IMR-90 (cell line): Measurements from ENCODE around the gene FSIP1. TPM values are rescaled to one million over a fixed set of nuclear protein-coding genes. Genes with fewer than 3 reads are reported as not detected.

Source experiments
- ATAC-seq: fragments of 200-7000 bp; cut with Tn5 transposase; 2 replicates; pipeline ENCODE4 v1.9.1; 2020; ENCODE audit warnings: low read depth, mild to moderate bottlenecking, moderate library complexity
- BruUV-seq: library from RNA; stranded (reverse); fragments of 400-500 nt; replicated peaks from 2 replicates; lab custom pipeline; 2021; lab: Mats Ljungman, UMichigan
- CTCF ChIA-PET: fragments of 300-600 bp; formaldehyde crosslinking; extraction: SDS; loops from one replicate; lab custom pipeline; 2021; ENCODE audit warnings: antibody characterized with exemption; lab: Yijun Ruan, JAX
- POLR2A ChIA-PET: fragments of 300-600 bp; sonication (Branson Sonifier 250); formaldehyde crosslinking; loops from one replicate; lab custom pipeline; 2022; ENCODE audit warnings: antibody characterized with exemption; ENCODE audit not compliant: unreplicated experiment; lab: Charles Lee
- DNase-seq: peaks from one replicate; pipeline ENCODE4 v3.0.0; 2013
- H2AFZ ChIP-seq: replicated peaks from 2 replicates; pipeline ENCODE3; 2013; ENCODE audit warnings: low read length, mild to moderate bottlenecking; ENCODE audit not compliant: poor library complexity
- H2AK5ac ChIP-seq: 2 replicates; pipeline ENCODE4 v1.6.1; 2013; ENCODE audit warnings: low read depth, low read length, inconsistent platforms
- H2AK9ac ChIP-seq: replicated peaks from 2 replicates; pipeline ENCODE3; 2013; ENCODE audit warnings: mild to moderate bottlenecking, low read depth, low read length, moderate library complexity; ENCODE audit not compliant: poor library complexity
- H2BK120ac ChIP-seq: 2 replicates; pipeline ENCODE4 v1.6.1; 2013; ENCODE audit warnings: low read depth, low read length, inconsistent platforms
- H2BK15ac ChIP-seq: 3 replicates; pipeline ENCODE4 v1.6.1; 2013; ENCODE audit warnings: low read depth, low read length, inconsistent platforms
- H2BK20ac ChIP-seq: 2 replicates; pipeline ENCODE4 v1.6.1; 2013; ENCODE audit warnings: low read depth, mild to moderate bottlenecking, inconsistent platforms, low read length, moderate library complexity
- H2BK5ac ChIP-seq: 2 replicates; pipeline ENCODE4 v1.6.1; 2013; ENCODE audit warnings: mild to moderate bottlenecking, low read depth, low read length, inconsistent platforms; ENCODE audit not compliant: poor library complexity, severe bottlenecking
- H3K14ac ChIP-seq: replicated peaks from 2 replicates; pipeline ENCODE4 v1.6.1; 2013; ENCODE audit warnings: low read depth, low read length, inconsistent platforms
- H3K18ac ChIP-seq: 2 replicates; pipeline ENCODE4 v1.6.1; 2013; ENCODE audit warnings: low read depth, low read length, control low read depth
- H3K23ac ChIP-seq: 2 replicates; pipeline ENCODE4 v1.6.1; 2013; ENCODE audit warnings: low read depth, low read length, inconsistent platforms
- H3K27ac ChIP-seq: 2 replicates; pipeline ENCODE4 v1.5.1; 2013; ENCODE audit warnings: mild to moderate bottlenecking, control low read depth, low read length; ENCODE audit not compliant: insufficient read depth
- H3K27me3 ChIP-seq: 2 replicates; pipeline ENCODE4 v1.6.1; 2013; ENCODE audit warnings: low read length; ENCODE audit not compliant: control insufficient read depth, insufficient read depth
- H3K36me3 ChIP-seq: 2 replicates; pipeline ENCODE4 v1.6.1; 2013; ENCODE audit warnings: low read length, mixed read lengths; ENCODE audit not compliant: control insufficient read depth, insufficient read depth
- H3K4ac ChIP-seq: 2 replicates; pipeline ENCODE4 v1.6.1; 2013; ENCODE audit warnings: low read depth, low read length, inconsistent platforms
- H3K4me1 ChIP-seq: 2 replicates; pipeline ENCODE4 v1.6.1; 2013; ENCODE audit warnings: low read length, mixed read lengths; ENCODE audit not compliant: control insufficient read depth, insufficient read depth
- H3K4me2 ChIP-seq: 2 replicates; pipeline ENCODE4 v1.6.1; 2013; ENCODE audit warnings: low read depth, mild to moderate bottlenecking, control low read depth, low read length, moderate library complexity
- H3K4me3 ChIP-seq: 2 replicates; pipeline ENCODE4 v1.5.1; 2013; ENCODE audit warnings: low read depth, mild to moderate bottlenecking, control low read depth, low read length, moderate library complexity; ENCODE audit not compliant: insufficient read depth
- H3K56ac ChIP-seq: 2 replicates; pipeline ENCODE4 v1.6.1; 2013; ENCODE audit warnings: low read length, inconsistent platforms; ENCODE audit not compliant: insufficient read depth; ENCODE audit errors: extremely low read depth
- H3K79me1 ChIP-seq, 2 experiments: 2 replicates each; pipeline ENCODE4 v1.6.1; 2013; ENCODE audit warnings: low read length in 2 of 2, inconsistent platforms in 1 of 2, low read depth in 1 of 2
- H3K9ac ChIP-seq: 2 replicates; pipeline ENCODE4 v1.6.1; 2013; ENCODE audit warnings: low read depth, low read length, control low read depth
- H3K9me1 ChIP-seq: 2 replicates; pipeline ENCODE4 v1.6.1; 2013; ENCODE audit warnings: low read length, inconsistent platforms; ENCODE audit not compliant: insufficient read depth
- H3K9me3 ChIP-seq: 2 replicates; pipeline ENCODE4 v1.6.1; 2013; ENCODE audit warnings: low read length; ENCODE audit not compliant: control insufficient read depth, insufficient read depth
- H4K20me1 ChIP-seq: 2 replicates; pipeline ENCODE4 v1.6.1; 2013; ENCODE audit warnings: low read length, inconsistent platforms; ENCODE audit not compliant: insufficient read depth
- H4K5ac ChIP-seq: 2 replicates; pipeline ENCODE4 v1.6.1; 2013; ENCODE audit warnings: mild to moderate bottlenecking, low read depth, low read length, control low read depth
- H4K8ac ChIP-seq, 2 experiments: 2 replicates each; pipeline ENCODE4 v1.6.1; 2013; ENCODE audit warnings: low read depth in 2 of 2, low read length in 2 of 2, control low read depth in 1 of 2, inconsistent platforms in 1 of 2
- H4K91ac ChIP-seq: 2 replicates; pipeline ENCODE4 v1.6.1; 2013; ENCODE audit warnings: low read depth, low read length, inconsistent platforms; ENCODE audit not compliant: insufficient read depth
- BHLHE40 ChIP-seq: fragments of 150-350 bp; IDR thresholded peaks from 2 replicates; pipeline ENCODE4 v1.6.1; 2016; ENCODE audit warnings: mild to moderate bottlenecking, low read depth, low read length
- CEBPB ChIP-seq: IDR thresholded peaks from 2 replicates; pipeline ENCODE4 v1.6.1; 2012; ENCODE audit warnings: low read depth, low read length, improper control_type of control experiment
- CHD1 ChIP-seq: IDR thresholded peaks from 2 replicates; pipeline ENCODE4 v1.6.1; 2012; ENCODE audit warnings: low read depth, low read length, improper control_type of control experiment
- FOS ChIP-seq: fragments of 150-350 bp; IDR thresholded peaks from 2 replicates; pipeline ENCODE4 v1.6.1; 2016; ENCODE audit warnings: low read depth, low read length
- MAFK ChIP-seq: IDR thresholded peaks from 2 replicates; pipeline ENCODE4 v1.6.1; 2012; ENCODE audit warnings: low read depth, low read length, improper control_type of control experiment
- MAZ ChIP-seq: IDR thresholded peaks from 2 replicates; pipeline ENCODE4 v1.6.1; 2012; ENCODE audit warnings: low read depth, mild to moderate bottlenecking, low read length, improper control_type of control experiment, moderate library complexity, borderline replicate concordance
- MXI1 ChIP-seq: IDR thresholded peaks from 2 replicates; pipeline ENCODE4 v1.6.1; 2012; ENCODE audit warnings: low read depth, mild to moderate bottlenecking, low read length, moderate library complexity, borderline replicate concordance
- NFE2L2 ChIP-seq: fragments of 150-350 bp; IDR thresholded peaks from 2 replicates; pipeline ENCODE4 v1.6.1; 2016; ENCODE audit warnings: low read depth, mild to moderate bottlenecking, low read length
- POLR2A ChIP-seq: IDR thresholded peaks from 2 replicates; pipeline ENCODE4 v1.6.1; 2012; ENCODE audit warnings: mild to moderate bottlenecking, low read depth, low read length
- RAD21 ChIP-seq: IDR thresholded peaks from 2 replicates; pipeline ENCODE4 v1.6.1; 2012; ENCODE audit warnings: low read length, improper control_type of control experiment
- RCOR1 ChIP-seq: IDR thresholded peaks from 2 replicates; pipeline ENCODE4 v1.6.1; 2012; ENCODE audit warnings: mild to moderate bottlenecking, low read length, improper control_type of control experiment; ENCODE audit not compliant: insufficient replicate concordance
- RFX5 ChIP-seq: IDR thresholded peaks from 2 replicates; pipeline ENCODE4 v1.8.0; 2012; ENCODE audit warnings: low read depth, mild to moderate bottlenecking, low read length, moderate library complexity
- SMC3 ChIP-seq: fragments of 150-350 bp; IDR thresholded peaks from 2 replicates; pipeline ENCODE4 v1.6.1; 2016; ENCODE audit warnings: low read depth, mild to moderate bottlenecking, antibody characterized with exemption, low read length, moderate library complexity
- WGBS, 2 experiments: methylation state at CpG; one replicate each; pipeline versions ENCODE4 v1.1.5 to v1.1.7; 2013; ENCODE audit warnings: missing lambda C conversion rate in 2 of 2; ENCODE audit not compliant: insufficient read length in 1 of 2; ENCODE audit errors: extremely low coverage in 2 of 2; 5-methylcytosine and 5-hydroxymethylcytosine counted together
- dilution Hi-C: fragments of 300-500 bp; cut with HindIII; formaldehyde crosslinking; loops from one replicate; pipeline ENCODE4 v1.14.3; 2018; ENCODE audit warnings: low sequenced_read_pairs; ENCODE audit not compliant: unreplicated experiment
- in situ Hi-C: fragments of 300-500 bp; cut with MboI; formaldehyde crosslinking; loops from 3 replicates; pipeline ENCODE4 v1.14.3; 2019; ENCODE audit warnings: low sequenced_read_pairs, inconsistent platforms, mixed read lengths
- intact Hi-C: fragments of 100-400 bp; cut with micrococcal nuclease; formaldehyde crosslinking; loops from 2 replicates; pipeline ENCODE4 v1.10.0; 2022
- polyA plus RNA-seq, 3 experiments: library from polyadenylated mRNA; depleted of rRNA; stranded (reverse); fragments of >200 nt; gene quantifications; 2 replicates each; pipeline ENCODE4 v1.2.3, GENCODE V29; 2012; ENCODE audit warnings: low replicate concordance in 1 of 3
- total RNA-seq: library from RNA; depleted of rRNA; stranded (reverse); fragments of >200 nt; gene quantifications from 2 replicates; pipeline ENCODE4 v1.2.3, GENCODE V29; 2012
- TF ChIP-seq, protein P1 (sequence below): fragments of 150-350 bp; IDR thresholded peaks from 2 replicates; pipeline ENCODE4 v1.6.1; 2016; ENCODE audit warnings: low read depth, mild to moderate bottlenecking, low read length, moderate library complexity, borderline replicate concordance
- TF ChIP-seq, protein P2 (sequence below): fragments of 150-350 bp; IDR thresholded peaks from 2 replicates; pipeline ENCODE4 v1.6.1; 2017; ENCODE audit warnings: mild to moderate bottlenecking, antibody characterized with exemption, low read length, low read depth
- TF ChIP-seq, protein P3 (sequence below): conservative IDR thresholded peaks from 2 replicates; pipeline ENCODE4 v1.5.1; 2012; ENCODE audit warnings: mild to moderate bottlenecking, low read depth, low read length, improper control_type of control experiment

FSIP1 gene
- total and polyA plus RNA-seq, 2 of the 4 experiments (the other 2 are of a cell fraction): 0.10 to 0.18 TPM

DNA sequence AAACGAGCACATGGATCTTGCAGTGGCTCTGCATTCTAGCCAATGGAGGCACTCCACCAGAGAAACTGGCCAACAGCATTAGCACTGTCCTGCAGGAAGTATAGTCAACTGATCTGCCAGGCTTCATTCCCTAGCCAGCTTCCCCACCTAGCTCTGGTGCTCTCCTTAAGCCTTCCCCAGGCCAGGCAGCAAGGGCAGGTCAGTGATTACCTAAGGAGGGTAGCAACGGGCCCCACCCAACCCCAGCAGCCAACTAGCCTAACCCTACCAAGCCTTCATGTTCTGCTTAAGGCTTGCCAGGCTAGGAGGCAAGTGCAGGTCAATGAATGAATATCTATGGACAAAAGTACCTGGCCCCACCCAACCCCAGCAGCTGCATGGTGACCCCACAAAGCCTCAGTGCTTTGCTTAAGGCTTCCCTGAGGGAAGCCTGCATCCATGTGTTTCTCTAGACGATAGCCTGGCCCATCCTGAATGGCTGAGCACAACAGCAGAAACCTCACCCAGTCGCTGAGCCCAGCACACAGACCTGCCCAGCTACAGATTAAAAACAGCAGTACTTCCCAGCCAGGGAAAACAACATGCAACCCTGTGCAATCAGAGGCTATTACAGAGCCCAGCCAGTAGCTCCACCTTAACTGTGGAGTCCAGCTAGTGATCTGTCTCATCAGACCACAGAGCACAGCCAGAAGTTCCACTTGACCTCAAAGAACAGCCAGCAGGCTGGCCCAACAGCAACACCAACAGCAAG is 173.3 kb downstream of the FSIP1 start:
- ATAC-seq: no peak
- dilution Hi-C loops: no loop called here
- in situ Hi-C loops: loop anchor here (10.0 kb wide), 1 partner anchor 135 kb away; no protein-coding TSS in a partner anchor

More for the DNA sequence above, 173.3 kb downstream of the FSIP1 start:
- no peak overlapping the region for H4K8ac ChIP-seq
- no peak for DNase-seq
- TF ChIP-seq NFE2L2 (no peak), RCOR1 (no peak), RFX5 (no peak), CHD1 (no peak), SMC3 (no peak), MXI1 (no peak), POLR2A (no peak), RAD21 (no peak), MAZ (no peak), FOS (no peak), MAFK (no peak), BHLHE40 (no peak), CEBPB (no peak)
- TF ChIP-seq, protein P1, sequence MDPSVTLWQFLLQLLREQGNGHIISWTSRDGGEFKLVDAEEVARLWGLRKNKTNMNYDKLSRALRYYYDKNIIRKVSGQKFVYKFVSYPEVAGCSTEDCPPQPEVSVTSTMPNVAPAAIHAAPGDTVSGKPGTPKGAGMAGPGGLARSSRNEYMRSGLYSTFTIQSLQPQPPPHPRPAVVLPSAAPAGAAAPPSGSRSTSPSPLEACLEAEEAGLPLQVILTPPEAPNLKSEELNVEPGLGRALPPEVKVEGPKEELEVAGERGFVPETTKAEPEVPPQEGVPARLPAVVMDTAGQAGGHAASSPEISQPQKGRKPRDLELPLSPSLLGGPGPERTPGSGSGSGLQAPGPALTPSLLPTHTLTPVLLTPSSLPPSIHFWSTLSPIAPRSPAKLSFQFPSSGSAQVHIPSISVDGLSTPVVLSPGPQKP: no peak
- TF ChIP-seq, protein P2, sequence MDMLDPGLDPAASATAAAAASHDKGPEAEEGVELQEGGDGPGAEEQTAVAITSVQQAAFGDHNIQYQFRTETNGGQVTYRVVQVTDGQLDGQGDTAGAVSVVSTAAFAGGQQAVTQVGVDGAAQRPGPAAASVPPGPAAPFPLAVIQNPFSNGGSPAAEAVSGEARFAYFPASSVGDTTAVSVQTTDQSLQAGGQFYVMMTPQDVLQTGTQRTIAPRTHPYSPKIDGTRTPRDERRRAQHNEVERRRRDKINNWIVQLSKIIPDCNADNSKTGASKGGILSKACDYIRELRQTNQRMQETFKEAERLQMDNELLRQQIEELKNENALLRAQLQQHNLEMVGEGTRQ: no peak
- TF ChIP-seq, protein P3, sequence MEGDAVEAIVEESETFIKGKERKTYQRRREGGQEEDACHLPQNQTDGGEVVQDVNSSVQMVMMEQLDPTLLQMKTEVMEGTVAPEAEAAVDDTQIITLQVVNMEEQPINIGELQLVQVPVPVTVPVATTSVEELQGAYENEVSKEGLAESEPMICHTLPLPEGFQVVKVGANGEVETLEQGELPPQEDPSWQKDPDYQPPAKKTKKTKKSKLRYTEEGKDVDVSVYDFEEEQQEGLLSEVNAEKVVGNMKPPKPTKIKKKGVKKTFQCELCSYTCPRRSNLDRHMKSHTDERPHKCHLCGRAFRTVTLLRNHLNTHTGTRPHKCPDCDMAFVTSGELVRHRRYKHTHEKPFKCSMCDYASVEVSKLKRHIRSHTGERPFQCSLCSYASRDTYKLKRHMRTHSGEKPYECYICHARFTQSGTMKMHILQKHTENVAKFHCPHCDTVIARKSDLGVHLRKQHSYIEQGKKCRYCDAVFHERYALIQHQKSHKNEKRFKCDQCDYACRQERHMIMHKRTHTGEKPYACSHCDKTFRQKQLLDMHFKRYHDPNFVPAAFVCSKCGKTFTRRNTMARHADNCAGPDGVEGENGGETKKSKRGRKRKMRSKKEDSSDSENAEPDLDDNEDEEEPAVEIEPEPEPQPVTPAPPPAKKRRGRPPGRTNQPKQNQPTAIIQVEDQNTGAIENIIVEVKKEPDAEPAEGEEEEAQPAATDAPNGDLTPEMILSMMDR: no peak
- no peak overlapping the region for H2BK5ac ChIP-seq
- H3K18ac ChIP-seq: no peak overlapping the region
- no peak overlapping the region for H3K4ac ChIP-seq
- H2BK15ac ChIP-seq: no peak overlapping the region
- POLR2A ChIA-PET: no interaction called here
- no peak overlapping the region for H2AK5ac ChIP-seq
- H3K4me1 ChIP-seq: no peaks in the 10 kb centered on the region
- H3K79me1 ChIP-seq: no peaks in the 10 kb centered on the region
- H3K4me2 ChIP-seq: no peak overlapping the region
- WGBS, 2 experiments: 58% methylated on average over 3 of the region's 4 CpGs; no CpG with 5 or more reads in 1 of the 2 experiments
- H3K27me3 ChIP-seq: no peaks in the 10 kb centered on the region
- no peaks in the 10 kb centered on the region for H3K36me3 ChIP-seq
- no peak overlapping the region for H3K9ac ChIP-seq
- H2AFZ ChIP-seq: no peak overlapping the region
- H2BK120ac ChIP-seq: no peak overlapping the region
- H3K9me1 ChIP-seq: 0 out of 2 replicates have a peak, but pooled peaks cover 3% of the 10 kb centered on the region
- H3K14ac ChIP-seq: no peak overlapping the region
- H2BK20ac ChIP-seq: no peak overlapping the region
- no peak overlapping the region for H2AK9ac ChIP-seq
- no peak overlapping the region for H3K4me3 ChIP-seq
- no peak overlapping the region for H4K5ac ChIP-seq
- H4K91ac ChIP-seq: no peak overlapping the region
- CTCF ChIA-PET: no interaction called here
- intact Hi-C loops: no loop called here
- H3K9me3 ChIP-seq: peaks cover 13% of the 10 kb centered on the region
- H3K23ac ChIP-seq: no peak overlapping the region
- no peak overlapping the region for H3K27ac ChIP-seq
- no peaks in the 10 kb centered on the region for H4K20me1 ChIP-seq
- no TSS peak for BruUV-seq
- no peak overlapping the region for H3K56ac ChIP-seq
